GM23338 (cell line): ENCODE data around the gene DHX58. TPM values are rescaled to one million over a fixed set of nuclear protein-coding genes. Genes with fewer than 3 reads are reported as not detected.

Source experiments
- ATAC-seq: fragments of 200-7000 bp; cut with Tn5 transposase; 3 replicates; pipeline ENCODE4 v1.9.1; 2020
- DNase-seq: peaks from one replicate; pipeline ENCODE4 v3.0.0-alpha.2; 2015; ENCODE audit warnings: low spot score
- H2AFZ ChIP-seq: fragments of 200-600 bp; sonication (generic); 2 replicates; pipeline ENCODE4 v1.8.0; 2016; ENCODE audit warnings: antibody characterized with exemption, mild to moderate bottlenecking, moderate library complexity
- H3F3A ChIP-seq: fragments of 200-600 bp; sonication (generic); replicated peaks from 2 replicates; pipeline ENCODE4 v1.8.0; 2017; ENCODE audit warnings: antibody characterized with exemption, mixed run types, low read depth
- H3K27ac ChIP-seq: fragments of 200-600 bp; sonication (generic); 2 replicates; pipeline ENCODE4 v1.6.1; 2016; ENCODE audit warnings: low read depth
- H3K27me3 ChIP-seq: fragments of 200-600 bp; sonication (generic); 2 replicates; pipeline ENCODE4 v1.8.0; 2016; ENCODE audit warnings: mild to moderate bottlenecking, mixed run types, moderate library complexity; ENCODE audit not compliant: insufficient read depth
- H3K36me3 ChIP-seq: fragments of 200-600 bp; sonication (generic); 2 replicates; pipeline ENCODE4 v1.8.0; 2016; ENCODE audit warnings: mild to moderate bottlenecking; ENCODE audit not compliant: insufficient read depth
- H3K4me1 ChIP-seq: fragments of 200-600 bp; sonication (generic); 2 replicates; pipeline ENCODE4 v1.8.0; 2016; ENCODE audit warnings: mild to moderate bottlenecking, moderate library complexity; ENCODE audit not compliant: insufficient read depth
- H3K4me2 ChIP-seq: fragments of 200-600 bp; sonication (generic); 2 replicates; pipeline ENCODE4 v1.7.1; 2017; ENCODE audit warnings: mixed run types
- H3K4me3 ChIP-seq: fragments of 200-600 bp; sonication (generic); 2 replicates; pipeline ENCODE4 v1.6.1; 2016; ENCODE audit warnings: mixed run types
- H3K79me2 ChIP-seq: fragments of 200-600 bp; sonication (generic); replicated peaks from 2 replicates; pipeline ENCODE4 v1.8.0; 2017; ENCODE audit warnings: mild to moderate bottlenecking; ENCODE audit not compliant: insufficient read depth
- H3K9me2 ChIP-seq: fragments of 200-600 bp; sonication (generic); 2 replicates; pipeline ENCODE4 v1.8.0; 2017; ENCODE audit not compliant: insufficient read depth
- H4K20me1 ChIP-seq: fragments of 200-600 bp; sonication (generic); replicated peaks from 2 replicates; pipeline ENCODE4 v1.8.0; 2017; ENCODE audit warnings: mild to moderate bottlenecking; ENCODE audit not compliant: insufficient read depth
- H3K27ac Mint-ChIP-seq: 2 replicates; pipeline ENCODE4 v1.8.0; 2020; ENCODE audit warnings: inconsistent platforms, mild to moderate bottlenecking, moderate library complexity, mixed read lengths
- H3K27me3 Mint-ChIP-seq: 3 replicates; pipeline ENCODE4 v1.8.0; 2022; ENCODE audit warnings: low read depth, mild to moderate bottlenecking, moderate library complexity, mixed read lengths, inconsistent platforms; ENCODE audit not compliant: insufficient read depth, poor library complexity
- H3K36me3 Mint-ChIP-seq: 3 replicates; pipeline ENCODE4 v1.8.0; 2021; ENCODE audit warnings: low read depth, mild to moderate bottlenecking, inconsistent platforms, moderate library complexity, mixed read lengths
- H3K4me1 Mint-ChIP-seq: 3 replicates; pipeline ENCODE4 v1.8.0; 2020; ENCODE audit warnings: mild to moderate bottlenecking, inconsistent platforms, mixed read lengths
- H3K4me3 Mint-ChIP-seq: 3 replicates; pipeline ENCODE4 v1.8.0; 2021; ENCODE audit warnings: moderate library complexity, mild to moderate bottlenecking, inconsistent platforms, mixed read lengths
- H3K9me3 Mint-ChIP-seq: 3 replicates; pipeline ENCODE4 v1.8.0; 2020; ENCODE audit warnings: moderate library complexity, mild to moderate bottlenecking, inconsistent platforms, mixed read lengths
- CREB1 ChIP-seq: fragments of 250-450 bp; sonication (Bioruptor Pico); IDR thresholded peaks from 2 replicates; pipeline ENCODE4 v1.5.0; 2020; ENCODE audit warnings: low read depth, mild to moderate bottlenecking, moderate library complexity
- CTCF ChIP-seq, 2 experiments: fragments of 200-600 bp in 1 of 2; sonication (generic) in 1 of 2; conservative IDR thresholded peaks; 2 replicates each; pipeline versions ENCODE4 v1.5.1 to v1.6.1; 2016 to 2017; ENCODE audit warnings: antibody characterized with exemption in 2 of 2, low read depth in 2 of 2, mild to moderate bottlenecking in 2 of 2, moderate library complexity in 1 of 2
- ETS1 ChIP-seq: IDR thresholded peaks from 2 replicates; pipeline ENCODE4 v1.6.1; 2016; ENCODE audit warnings: antibody characterized with exemption
- EZH2 ChIP-seq: fragments of 200-600 bp; sonication (generic); IDR thresholded peaks from one replicate; pipeline ENCODE4 v1.8.0; 2017; ENCODE audit warnings: antibody characterized with exemption, mild to moderate bottlenecking, low read depth; ENCODE audit not compliant: unreplicated experiment
- EZH2phosphoT487 ChIP-seq: fragments of 200-600 bp; sonication (generic); IDR thresholded peaks from one replicate; pipeline ENCODE4 v1.8.1; 2018; ENCODE audit warnings: antibody characterized with exemption; ENCODE audit not compliant: unreplicated experiment
- JUNB ChIP-seq: IDR thresholded peaks from one replicate; pipeline ENCODE4 v1.6.1; 2016; ENCODE audit warnings: antibody characterized with exemption; ENCODE audit not compliant: unreplicated experiment
- NANOG ChIP-seq: IDR thresholded peaks from 2 replicates; pipeline ENCODE4 v1.6.1; 2016; ENCODE audit warnings: antibody characterized with exemption, borderline replicate concordance
- POLR2AphosphoS5 ChIP-seq: IDR thresholded peaks from 2 replicates; pipeline ENCODE4 v1.6.1; 2016; ENCODE audit warnings: antibody characterized with exemption, low read depth
- REST ChIP-seq: IDR thresholded peaks from one replicate; pipeline ENCODE4 v1.6.1; 2018; ENCODE audit warnings: antibody characterized with exemption; ENCODE audit not compliant: unreplicated experiment
- STAT1 ChIP-seq: IDR thresholded peaks from one replicate; pipeline ENCODE4 v1.6.1; 2016; ENCODE audit warnings: antibody characterized with exemption; ENCODE audit not compliant: unreplicated experiment
- ZNF114 ChIP-seq: fragments of 250-450 bp; sonication (Bioruptor Pico); IDR thresholded peaks from 2 replicates; pipeline ENCODE4 v1.5.0; 2020; ENCODE audit warnings: mild to moderate bottlenecking, moderate library complexity
- ZNF331 ChIP-seq: fragments of 250-450 bp; sonication (Bioruptor Pico); IDR thresholded peaks from 2 replicates; pipeline ENCODE4 v1.5.0; 2020; ENCODE audit warnings: low read depth, mild to moderate bottlenecking, moderate library complexity
- ZNF462 ChIP-seq: fragments of 250-450 bp; sonication (Bioruptor Pico); IDR thresholded peaks from 2 replicates; pipeline ENCODE4 v1.5.0; 2020; ENCODE audit warnings: mild to moderate bottlenecking, moderate library complexity
- polyA plus RNA-seq: library from polyadenylated mRNA; unstranded; fragments of >200 nt; fragmentation: Nextera tagmentation; extraction: Ambion mirVana; gene quantifications from 2 replicates; pipeline ENCODE4 v1.2.1, GENCODE V29; 2016
- total RNA-seq: library from RNA; depleted of rRNA; stranded (reverse); fragments of >200 nt; shearing (Covaris generic); gene quantifications from 2 replicates; pipeline ENCODE4 v1.2.3, GENCODE V29; 2014

The DHX58 gene
- total and polyA plus RNA-seq, 2 experiments from 2014 or later, result 4.1 to 6.6 TPM

- no peak overlapping the region for H3K4me3 ChIP-seq
- ATAC-seq, result no peak
- no peak for DNase-seq
- H2AFZ ChIP-seq, result no peak overlapping the region
- H3F3A ChIP-seq, result no peaks in the 10 kb centered on the region
- no peaks in the 10 kb centered on the region for H4K20me1 ChIP-seq
- no peaks in the 10 kb centered on the region for H3K36me3 ChIP-seq
- H3K4me2 ChIP-seq, result no peak overlapping the region
- no peaks in the 10 kb centered on the region for H3K79me2 ChIP-seq
- Mint-ChIP-seq H3K27ac (no peak overlapping the region), H3K36me3 (no peaks in the 10 kb centered on the region; the same call in 2 of the 3 replicates), H3K4me3 (no peak overlapping the region), H3K27me3 (peaks cover 22% of the 10 kb centered on the region), H3K4me1 (peaks cover 45% of the 10 kb centered on the region), H3K9me3 (no peaks in the 10 kb centered on the region)
- no peaks in the 10 kb centered on the region for H3K27me3 ChIP-seq
- TF ChIP-seq CTCF (conservative IDR thresholded peaks at IDR 0.05; ENCODE audit: low read depth in 2 of 2) (no peak), STAT1 (no peak), EZH2 (no peak), ZNF462 (CRISPR knock-in tag) (no peak), JUNB (no peak), ZNF331 (CRISPR knock-in tag) (no peak), REST (no peak), EZH2phosphoT487 (no peak), NANOG (no peak), ZNF114 (no peak), POLR2AphosphoS5 (no peak), CREB1 (CRISPR knock-in tag) (no peak), ETS1 (no peak)
- H3K27ac ChIP-seq, result no peak overlapping the region
- H3K9me2 ChIP-seq, result no peaks in the 10 kb centered on the region
- peaks cover 22% of the 10 kb centered on the region for H3K4me1 ChIP-seq
These were observed 55.9 kb downstream of the DHX58 start for GRCh38 chr17:42056635-42057034.
